Measurements from ENCODE around the gene MAGEA4. TPM values are rescaled to one million over a fixed set of nuclear protein-coding genes. Genes with fewer than 3 reads are reported as not detected.

The MAGEA4 gene
- total RNA-seq, 6 experiments from 2014 or later, result not detected

DNA sequence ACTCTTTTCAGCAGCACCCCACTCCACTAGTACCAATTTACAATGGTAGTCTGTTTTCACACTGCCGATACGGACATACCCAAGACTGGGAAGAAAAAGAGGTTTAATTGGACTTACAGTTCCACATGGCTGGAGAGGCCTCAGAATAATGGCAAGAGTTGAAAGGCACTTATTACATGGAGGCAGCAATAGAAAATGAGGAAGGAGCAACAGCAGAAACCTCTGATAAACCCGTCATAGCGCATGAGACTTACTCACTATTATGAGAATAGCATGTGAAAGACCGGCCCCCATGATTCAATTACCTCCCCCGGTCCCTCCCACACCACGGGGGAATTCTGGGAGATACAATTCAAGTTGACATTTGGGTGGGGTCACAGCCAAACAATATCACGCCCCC, 34.1 kb upstream of the MAGEA4 start:
- Mint-ChIP-seq H3K4me1 (ENCODE audit: low read depth) (no peaks in the 10 kb centered on the region), H3K27me3 (ENCODE audit: insufficient read depth) (peaks cover 4% of the 10 kb centered on the region; the same call in 1 of the 2 replicates), H3K27ac (no peak overlapping the region), H3K36me3 (ENCODE audit: low read depth) (no peaks in the 10 kb centered on the region), H3K4me3 (no peak overlapping the region), H3K9me3 (peaks cover 6% of the 10 kb centered on the region; the same call in 1 of the 2 replicates)
- DNase-seq, result no peak
- TF ChIP-seq, protein P1, sequence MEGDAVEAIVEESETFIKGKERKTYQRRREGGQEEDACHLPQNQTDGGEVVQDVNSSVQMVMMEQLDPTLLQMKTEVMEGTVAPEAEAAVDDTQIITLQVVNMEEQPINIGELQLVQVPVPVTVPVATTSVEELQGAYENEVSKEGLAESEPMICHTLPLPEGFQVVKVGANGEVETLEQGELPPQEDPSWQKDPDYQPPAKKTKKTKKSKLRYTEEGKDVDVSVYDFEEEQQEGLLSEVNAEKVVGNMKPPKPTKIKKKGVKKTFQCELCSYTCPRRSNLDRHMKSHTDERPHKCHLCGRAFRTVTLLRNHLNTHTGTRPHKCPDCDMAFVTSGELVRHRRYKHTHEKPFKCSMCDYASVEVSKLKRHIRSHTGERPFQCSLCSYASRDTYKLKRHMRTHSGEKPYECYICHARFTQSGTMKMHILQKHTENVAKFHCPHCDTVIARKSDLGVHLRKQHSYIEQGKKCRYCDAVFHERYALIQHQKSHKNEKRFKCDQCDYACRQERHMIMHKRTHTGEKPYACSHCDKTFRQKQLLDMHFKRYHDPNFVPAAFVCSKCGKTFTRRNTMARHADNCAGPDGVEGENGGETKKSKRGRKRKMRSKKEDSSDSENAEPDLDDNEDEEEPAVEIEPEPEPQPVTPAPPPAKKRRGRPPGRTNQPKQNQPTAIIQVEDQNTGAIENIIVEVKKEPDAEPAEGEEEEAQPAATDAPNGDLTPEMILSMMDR (IDR thresholded peaks at IDR 0.05), result no peak

DNA sequence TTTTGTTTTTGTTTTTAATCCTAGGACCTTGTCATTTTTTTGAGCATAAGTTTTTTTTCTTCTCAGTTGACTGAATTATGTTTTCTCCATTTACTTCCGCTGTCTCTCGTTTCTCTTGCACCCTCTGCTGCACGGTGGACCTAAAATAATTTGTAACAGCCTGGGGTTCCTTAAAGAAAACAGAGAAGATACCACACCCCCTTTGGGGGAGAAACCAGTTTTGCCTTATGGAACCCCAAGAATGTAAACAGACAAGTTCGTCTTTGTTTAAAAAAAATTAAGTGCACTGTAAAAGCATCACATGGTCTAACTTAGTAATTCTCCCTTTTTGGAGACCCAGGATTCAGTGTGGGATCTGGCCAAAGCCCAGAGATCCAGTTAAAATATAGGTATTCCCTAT, 32.8 kb upstream of the MAGEA4 start:
- H3K9me3 Mint-ChIP-seq, result peaks cover 6% of the 10 kb centered on the region; the same call in 1 of the 2 replicates
- H3K36me3 Mint-ChIP-seq (ENCODE audit: low read depth), result no peaks in the 10 kb centered on the region
- peaks cover 2% of the 10 kb centered on the region; the same call in 1 of the 2 replicates for H3K27me3 Mint-ChIP-seq (ENCODE audit: insufficient read depth)
- TF ChIP-seq, protein P1 (IDR thresholded peaks at IDR 0.05), result no peak
- DNase-seq, result no peak
- no peak overlapping the region for H3K4me3 Mint-ChIP-seq
- no peaks in the 10 kb centered on the region for H3K4me1 Mint-ChIP-seq (ENCODE audit: low read depth)
- no peak overlapping the region for H3K27ac Mint-ChIP-seq

DNA sequence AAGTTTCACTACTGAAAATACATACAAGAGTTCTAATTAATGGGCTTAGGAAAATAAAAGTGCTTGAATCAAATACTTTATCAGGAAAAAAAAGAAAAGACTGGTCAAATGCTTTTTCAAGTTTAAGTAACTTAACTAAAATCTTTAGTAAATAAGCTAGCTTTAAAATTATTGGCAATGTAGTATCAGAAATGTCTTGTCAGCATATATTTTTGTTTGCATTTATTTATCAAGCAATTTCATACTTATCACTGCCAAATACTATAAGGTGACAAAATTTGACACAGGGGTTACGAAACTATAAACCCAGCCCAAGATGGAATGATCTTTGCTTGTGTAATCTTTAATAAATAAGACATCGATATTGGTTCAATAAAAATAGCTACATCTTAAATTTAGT, 31.8 kb upstream of the MAGEA4 start:
- H3K27ac Mint-ChIP-seq, result no peak overlapping the region
- no peaks in the 10 kb centered on the region for H3K36me3 Mint-ChIP-seq (ENCODE audit: low read depth)

DNA sequence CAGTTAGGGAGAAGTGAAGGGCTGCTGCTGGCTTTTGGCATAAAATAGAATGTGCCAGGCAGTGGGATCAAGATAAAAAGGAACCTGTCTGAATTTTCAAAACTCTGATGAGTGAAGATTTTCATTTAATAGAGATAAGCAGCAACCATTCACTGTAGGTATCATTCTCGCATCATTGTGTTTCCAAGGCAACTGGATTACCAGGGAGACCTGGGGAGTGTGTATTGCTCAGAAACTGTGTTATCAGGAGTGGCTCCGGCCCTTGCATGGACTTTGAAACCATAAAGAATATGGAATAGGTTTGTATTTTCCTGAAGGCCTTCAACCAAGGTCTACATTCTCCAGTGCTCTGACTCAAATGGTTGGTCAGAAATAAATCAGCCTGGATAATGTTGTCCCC, 23.3 kb upstream of the MAGEA4 start:
- no peaks in the 10 kb centered on the region for H3K4me1 Mint-ChIP-seq (ENCODE audit: low read depth)
- no peaks in the 10 kb centered on the region for H3K9me3 Mint-ChIP-seq
- TF ChIP-seq, protein P1 (IDR thresholded peaks at IDR 0.05), result no peak
- H3K36me3 Mint-ChIP-seq (ENCODE audit: low read depth), result no peaks in the 10 kb centered on the region
- no peak for DNase-seq
- H3K27me3 Mint-ChIP-seq (ENCODE audit: insufficient read depth), result no peaks in the 10 kb centered on the region; the same call in 1 of the 2 replicates
- no peak overlapping the region for H3K4me3 Mint-ChIP-seq
- no peak overlapping the region for H3K27ac Mint-ChIP-seq

More for the DNA sequence above, 31.8 kb upstream of the MAGEA4 start:
- H3K4me1 Mint-ChIP-seq (ENCODE audit: low read depth), result no peaks in the 10 kb centered on the region
- no peak overlapping the region for H3K4me3 Mint-ChIP-seq
- peaks cover 6% of the 10 kb centered on the region; the same call in 1 of the 2 replicates for H3K9me3 Mint-ChIP-seq
- no peak for DNase-seq
- H3K27me3 Mint-ChIP-seq (ENCODE audit: insufficient read depth), result peaks cover 2% of the 10 kb centered on the region; the same call in 1 of the 2 replicates
- TF ChIP-seq, protein P1 (IDR thresholded peaks at IDR 0.05), result no peak

DNA sequence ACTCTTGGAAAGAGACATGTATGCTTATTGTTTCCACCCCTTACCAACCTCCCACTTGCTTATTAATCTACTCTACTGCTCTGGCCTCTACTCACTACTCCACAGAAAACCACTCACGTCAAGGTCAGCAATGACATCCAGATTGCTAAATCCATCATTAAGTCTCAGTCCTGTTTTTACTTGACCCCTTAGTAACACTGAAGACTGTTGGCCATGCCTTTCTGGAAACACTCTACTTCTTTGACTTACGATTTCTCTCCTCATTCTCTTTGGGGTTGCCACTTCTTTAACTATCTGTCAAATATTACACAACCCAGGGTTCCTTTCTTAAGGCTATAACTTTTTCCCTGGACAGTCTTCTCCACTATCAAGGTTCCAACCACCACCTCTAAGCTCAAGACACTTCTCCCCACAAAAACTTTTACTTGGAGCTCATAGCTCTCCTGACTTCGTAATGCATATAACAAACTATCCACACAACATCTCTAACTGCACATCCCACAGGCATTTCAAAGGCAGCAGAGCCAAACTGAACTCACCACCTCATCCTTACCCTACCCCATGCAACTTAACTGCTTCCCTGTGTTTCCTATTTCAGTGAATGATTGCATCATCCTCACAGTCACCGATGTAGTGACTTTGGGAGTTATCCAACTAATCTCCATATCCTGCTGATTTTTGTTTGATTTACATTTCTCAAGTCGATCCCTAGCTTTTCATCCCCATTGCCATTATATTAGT, 15.8 kb upstream of the MAGEA4 start:
- peak; percentile 30 for DNase-seq
- no peaks in the 10 kb centered on the region for H3K9me3 Mint-ChIP-seq
- H3K27ac Mint-ChIP-seq, result no peak overlapping the region
- H3K4me1 Mint-ChIP-seq (ENCODE audit: low read depth), result peaks cover 15% of the 10 kb centered on the region; the same call in 1 of the 2 replicates
- TF ChIP-seq, protein P1 (IDR thresholded peaks at IDR 0.05), result no peak
- H3K27me3 Mint-ChIP-seq (ENCODE audit: insufficient read depth), result no peaks in the 10 kb centered on the region; the same call in 1 of the 2 replicates
- no peaks in the 10 kb centered on the region for H3K36me3 Mint-ChIP-seq (ENCODE audit: low read depth)
- no peak overlapping the region for H3K4me3 Mint-ChIP-seq
